K562 (cell line): ENCODE results near the gene PALM3. TPM values are rescaled to one million over a fixed set of nuclear protein-coding genes. Genes with fewer than 3 reads are reported as not detected.

Source experiments
- HSF4 ChIP-seq: fragments of 250-450 bp; sonication (Bioruptor Pico); IDR thresholded peaks from 2 replicates; pipeline ENCODE4 v2.1.2; 2022; ENCODE audit warnings: mild to moderate bottlenecking, moderate library complexity, borderline replicate concordance
- IRF9 ChIP-seq: fragments of 450-650 bp; IDR thresholded peaks from 2 replicates; pipeline ENCODE4 v1.6.1; 2016; ENCODE audit warnings: missing biosample characterization, missing genetic modification characterization
- PTTG1 ChIP-seq: fragments of 450-650 bp; IDR thresholded peaks from 2 replicates; pipeline ENCODE4 v1.6.1; 2016; ENCODE audit warnings: low read depth, mild to moderate bottlenecking, missing genetic modification characterization, missing compliant biosample characterization
- PYGO2 ChIP-seq: fragments of 450-650 bp; IDR thresholded peaks from 2 replicates; pipeline ENCODE4 v1.6.1; 2016; ENCODE audit warnings: mild to moderate bottlenecking, missing genetic modification characterization, moderate library complexity, missing compliant biosample characterization
- SMC3 ChIP-seq: conservative IDR thresholded peaks from 2 replicates; pipeline ENCODE4 v1.6.1; 2011; ENCODE audit warnings: low read depth, low read length, improper control_type of control experiment; ENCODE audit not compliant: insufficient read depth
- TCF7 ChIP-seq: sonication (generic); IDR thresholded peaks from 2 replicates; pipeline ENCODE4 v1.6.1; 2016; ENCODE audit warnings: antibody characterized with exemption, borderline replicate concordance
- UBTF ChIP-seq, 2 experiments: IDR thresholded peaks; 2 replicates each; pipeline ENCODE4 v1.6.1; 2012; ENCODE audit warnings: improper control_type of control experiment in 2 of 2, low read depth in 2 of 2, low read length in 2 of 2, borderline replicate concordance in 1 of 2
- ZNF165 ChIP-seq: fragments of 250-450 bp; sonication (Bioruptor Pico); IDR thresholded peaks from 2 replicates; pipeline ENCODE4 v1.4.0; 2020; ENCODE audit warnings: borderline replicate concordance
- ZNF395 ChIP-seq: fragments of 200-800 bp; sonication (Bioruptor generic); IDR thresholded peaks from 2 replicates; pipeline ENCODE4 v1.6.1; 2017; ENCODE audit warnings: missing genetic modification characterization, missing compliant biosample characterization
- ZNF407 ChIP-seq: fragments of 450-650 bp; IDR thresholded peaks from 2 replicates; pipeline ENCODE4 v1.6.1; 2016; ENCODE audit warnings: low read depth
- ZNF589 ChIP-seq: fragments of 200-800 bp; sonication (Bioruptor generic); IDR thresholded peaks from 2 replicates; pipeline ENCODE4 v1.6.1; 2016; ENCODE audit warnings: low read depth, missing genetic modification characterization, missing compliant biosample characterization
- ZNF644 ChIP-seq: fragments of 200-800 bp; sonication (Bioruptor generic); IDR thresholded peaks from 2 replicates; pipeline ENCODE4 v1.6.1; 2016; ENCODE audit warnings: low read depth, missing genetic modification characterization, missing compliant biosample characterization
- ZNF75A ChIP-seq: fragments of 450-650 bp; formaldehyde crosslinking; IDR thresholded peaks from 2 replicates; pipeline ENCODE4 v1.4.0; 2020; ENCODE audit warnings: mild to moderate bottlenecking
- ZNF766 ChIP-seq: fragments of 200-800 bp; sonication (Bioruptor generic); conservative IDR thresholded peaks from 2 replicates; pipeline ENCODE4 v1.6.1; 2016; ENCODE audit warnings: missing genetic modification characterization, missing compliant biosample characterization
- polyA plus RNA-seq, 8 experiments: library from polyadenylated mRNA; depleted of rRNA in 4 of 8; stranded (reverse) in 5 of 8; unstranded in 3 of 8; fragments of >200 nt; fragmentation: Nextera tagmentation in 2 of 8; fragmentation: Illumina TruSeq in 1 of 8; extraction: Ambion mirVana in 2 of 8; extraction: Trizol in 1 of 8; gene quantifications; 2 replicates each; pipeline versions ENCODE4 v1.2.1 to v1.2.3, GENCODE V29; 2011 to 2014; ENCODE audit warnings: inconsistent platforms in 1 of 8, missing spikeins in 1 of 8
- total RNA-seq, 7 experiments: library from RNA; depleted of rRNA in 6 of 7; stranded (reverse); fragments of >200 nt in 6 of 7; fragmentation: Illumina TruSeq in 2 of 7; extraction: Trizol in 2 of 7; gene quantifications; 2 replicates each; pipeline versions ENCODE4 v1.2.1 to v1.2.3, GENCODE V29; 2011 to 2021; ENCODE audit warnings: low replicate concordance in 1 of 7

Gene PALM3
- total and polyA plus RNA-seq, 9 of the 15 experiments (the other 6 are each of a cell fraction or from before 2014, with no cell fraction given), result 0.07 to 9.3 (median 3.3) TPM

- TF ChIP-seq ZNF407 (no peak), ZNF589 (CRISPR knock-in tag) (no peak), HSF4 (CRISPR knock-in tag) (no peak), ZNF766 (CRISPR knock-in tag) (no peak; the same call in 1 of the 2 replicates), PTTG1 (tag) (no peak), UBTF (IDR thresholded peaks at IDR 0.05; ENCODE audit: borderline replicate concordance in 1 of 2, low read depth in 2 of 2, low read length in 2 of 2) (peak; percentile 40 to 89; a peak in 2 of 4 replicates), SMC3 (peak; percentile 48; the same call in 1 of the 2 replicates), PYGO2 (no peak), ZNF395 (CRISPR knock-in tag) (peak; percentile 62; the same call in 1 of the 2 replicates), ZNF75A (CRISPR knock-in tag) (no peak), TCF7 (no peak), ZNF644 (tag) (no peak), IRF9 (tag) (no peak), ZNF165 (CRISPR knock-in tag) (no peak)
These were observed 11.5 kb upstream of the PALM3 start (continued) for GRCh38 chr19:14073261-14073924.
